ENCODE measurements around the gene ANKRD44.

The ANKRD44 gene

GRCh38 chr2:197113275-197113711 lies 197.3 kb downstream of the ANKRD44 start:
- in situ Hi-C loops (cut with MboI; ENCODE audit: low pct_unique_long_range_greater_than_20kb, low sequenced_read_pairs), result no loop called here
- DNase-seq, result peak; percentile 62

GRCh38 chr2:197109326-197109725 lies 201.3 kb downstream of the ANKRD44 start:
- DNase-seq, result no peak
- in situ Hi-C loops (cut with MboI; ENCODE audit: low pct_unique_long_range_greater_than_20kb, low sequenced_read_pairs), result no loop called here

GRCh38 chr2:197108758-197109157 lies 201.8 kb downstream of the ANKRD44 start:
- in situ Hi-C loops (cut with MboI; ENCODE audit: low pct_unique_long_range_greater_than_20kb, low sequenced_read_pairs), result no loop called here
- no peak for DNase-seq

- DNase-seq, result no peak
- in situ Hi-C loops (cut with MboI; ENCODE audit: low pct_unique_long_range_greater_than_20kb, low sequenced_read_pairs), result no loop called here
Measured at GRCh38 chr2:197107291-197108269, 203.0 kb downstream of the ANKRD44 start.

GRCh38 chr2:197103363-197103762 lies 207.2 kb downstream of the ANKRD44 start:
- in situ Hi-C loops (cut with MboI; ENCODE audit: low pct_unique_long_range_greater_than_20kb, low sequenced_read_pairs), result no loop called here

GRCh38 chr2:197102231-197102630 lies 208.3 kb downstream of the ANKRD44 start:
- in situ Hi-C loops (cut with MboI; ENCODE audit: low pct_unique_long_range_greater_than_20kb, low sequenced_read_pairs), result no loop called here
- DNase-seq, result no peak

More at GRCh38 chr2:197103363-197103762, 207.2 kb downstream of the ANKRD44 start:
- DNase-seq, result no peak

- in situ Hi-C loops (cut with MboI; ENCODE audit: low pct_unique_long_range_greater_than_20kb, low sequenced_read_pairs), result no loop called here
- no peak for DNase-seq
Measured at GRCh38 chr2:197101519-197101918, 209.1 kb downstream of the ANKRD44 start.

GRCh38 chr2:197097578-197098366 lies 212.8 kb downstream of the ANKRD44 start:
- DNase-seq, result no peak
- in situ Hi-C loops (cut with MboI; ENCODE audit: low pct_unique_long_range_greater_than_20kb, low sequenced_read_pairs), result no loop called here

GRCh38 chr2:197096649-197097048 lies 213.9 kb downstream of the ANKRD44 start:
- DNase-seq, result no peak
- in situ Hi-C loops (cut with MboI; ENCODE audit: low pct_unique_long_range_greater_than_20kb, low sequenced_read_pairs), result no loop called here

- in situ Hi-C loops (cut with MboI; ENCODE audit: low pct_unique_long_range_greater_than_20kb, low sequenced_read_pairs), result no loop called here
- no peak for DNase-seq
Measured at GRCh38 chr2:197092431-197092830, 218.1 kb downstream of the ANKRD44 start.

GRCh38 chr2:197090742-197091367 lies 219.7 kb downstream of the ANKRD44 start:
- no peak for DNase-seq
- in situ Hi-C loops (cut with MboI; ENCODE audit: low pct_unique_long_range_greater_than_20kb, low sequenced_read_pairs), result no loop called here

- DNase-seq, result no peak
- in situ Hi-C loops (cut with MboI; ENCODE audit: low pct_unique_long_range_greater_than_20kb, low sequenced_read_pairs), result no loop called here
Measured at GRCh38 chr2:197089655-197090054, 220.9 kb downstream of the ANKRD44 start.

- in situ Hi-C loops (cut with MboI; ENCODE audit: low pct_unique_long_range_greater_than_20kb, low sequenced_read_pairs), result no loop called here
- peak; percentile 32 for DNase-seq
Measured at GRCh38 chr2:197088694-197089093, 221.9 kb downstream of the ANKRD44 start.

- no peak for DNase-seq
- in situ Hi-C loops (cut with MboI; ENCODE audit: low pct_unique_long_range_greater_than_20kb, low sequenced_read_pairs), result no loop called here
Measured at GRCh38 chr2:197086500-197086899, 224.1 kb downstream of the ANKRD44 start.

- in situ Hi-C loops (cut with MboI; ENCODE audit: low pct_unique_long_range_greater_than_20kb, low sequenced_read_pairs), result no loop called here
- no peak for DNase-seq
Measured at GRCh38 chr2:197085665-197086064, 224.9 kb downstream of the ANKRD44 start.

GRCh38 chr2:197081294-197081693 lies 229.3 kb downstream of the ANKRD44 start:
- in situ Hi-C loops (cut with MboI; ENCODE audit: low pct_unique_long_range_greater_than_20kb, low sequenced_read_pairs), result no loop called here
- peak; percentile 38 for DNase-seq

GRCh38 chr2:197080578-197081216 lies 229.9 kb downstream of the ANKRD44 start:
- no peak for DNase-seq
- in situ Hi-C loops (cut with MboI; ENCODE audit: low pct_unique_long_range_greater_than_20kb, low sequenced_read_pairs), result no loop called here

GRCh38 chr2:197079832-197080555 lies 230.6 kb downstream of the ANKRD44 start:
- DNase-seq, result no peak
- in situ Hi-C loops (cut with MboI; ENCODE audit: low pct_unique_long_range_greater_than_20kb, low sequenced_read_pairs), result no loop called here

Measured in KBM-7 (cell line).